Right lobe of liver (tissue), 6 donors: ENCODE measurements around the gene SLC7A9. TPM values are rescaled to one million over a fixed set of nuclear protein-coding genes. Genes with fewer than 3 reads are reported as not detected.
"Not testable (repeated sequence)": the region's sequence is repeated elsewhere in the genome, so short reads cannot be mapped to it uniquely, and the experiment has no call there.

Experiments
- ATAC-seq, 4 donors: fragments of 200-7000 bp; cut with Tn5 transposase; one replicate each; pipeline ENCODE4 v1.9.1; 2020; ENCODE audit warnings: mild to moderate bottlenecking in 4 of 4, moderate library complexity in 4 of 4
- DNase-seq, 3 donors: peaks; one replicate each; pipeline ENCODE4 v3.0.0-alpha.2; 2020
- H3K27ac ChIP-seq, 3 donors: fragments of 200-600 bp; one replicate each; pipeline ENCODE4 v1.8.0; 2022
- H3K27me3 ChIP-seq, 2 donors: fragments of 200-600 bp; one replicate each; pipeline ENCODE4 v1.8.0; 2022
- H3K36me3 ChIP-seq, 4 donors: fragments of 200-600 bp; sonication (generic) in 1 of 4; one replicate each; pipeline versions ENCODE4 v1.5.1 to v1.8.0; 2017 to 2022; ENCODE audit warnings: control low read depth in 1 of 4
- H3K4me1 ChIP-seq, 4 donors: fragments of 200-600 bp; sonication (generic) in 1 of 4; one replicate each; pipeline versions ENCODE4 v1.5.1 to v1.8.0; 2017 to 2022; ENCODE audit warnings: control low read depth in 1 of 4
- H3K4me3 ChIP-seq, 3 donors: fragments of 200-600 bp; one replicate each; pipeline ENCODE4 v1.8.0; 2022
- H3K9me3 ChIP-seq, 4 donors: fragments of 200-600 bp; sonication (generic) in 1 of 4; one replicate each; pipeline versions ENCODE4 v1.5.1 to v1.8.0; 2017 to 2022; ENCODE audit warnings: control low read depth in 1 of 4
- CTCF ChIP-seq, 4 donors: fragments of 200-600 bp in 3 of 4; fragments of 450-650 bp in 1 of 4; IDR thresholded peaks; one replicate each; pipeline versions ENCODE4 v1.5.1 to v1.8.0; 2016 to 2022; ENCODE audit warnings: antibody characterized with exemption in 4 of 4, mild to moderate bottlenecking in 2 of 4
- POLR2A ChIP-seq: fragments of 450-650 bp; IDR thresholded peaks from one replicate; pipeline ENCODE4 v1.6.1; 2017; ENCODE audit warnings: antibody characterized with exemption, mild to moderate bottlenecking
- WGBS: methylation state at CpG from one replicate; pipeline ENCODE4 v1.1.6; 2018; ENCODE audit warnings: low coverage, low lambda C conversion rate; ENCODE audit not compliant: insufficient coverage; ENCODE audit errors: missing lambda C conversion rate; 5-methylcytosine and 5-hydroxymethylcytosine counted together
- intact Hi-C, 2 donors: fragments of 100-400 bp; cut with DNase I; formaldehyde crosslinking; loops; one replicate each; pipeline versions ENCODE4 v1.11.2 to v1.14.1; 2022
- small RNA-seq, 2 experiments: library from RNA; depleted of rRNA; stranded (forward); fragments of <200 nt; gene quantifications; one replicate each; pipeline ENCODE3, GENCODE V24; 2016
- total RNA-seq, 6 experiments: library from RNA; depleted of rRNA in 2 of 6; stranded (reverse); fragments of >200 nt in 2 of 6; fragmentation: NEBNext Ultra II Directional in 3 of 6; extraction: Animal tissue kit (Norgen Biotek cat#: 25700) in 3 of 6; gene quantifications; one replicate each; pipeline versions ENCODE4 v1.1.0 to v1.2.4, GENCODE V29; 2016 to 2023
- donor health status: DM: no; HTN: yes; CAD: no.
- donor health status: DM: no; HTN: no; CAD: no.
- donor health status: DM: no; HTN: no; CAD: no.
- donor health status: DM: no; HTN: yes; CAD: no.
- donor health status: DM: no; HTN: yes; CAD: no.

Gene SLC7A9
- total RNA-seq, 6 experiments from 2014 or later, result 10.4 to 15.5 (median 13.5) TPM

- H3K9me3 ChIP-seq, result no peaks in the 10 kb centered on the region
- no peaks in the 10 kb centered on the region for H3K27me3 ChIP-seq
- H3K4me3 ChIP-seq, result no peak overlapping the region
- H3K36me3 ChIP-seq, result no peaks in the 10 kb centered on the region
- no peak for DNase-seq
- no peak overlapping the region for H3K27ac ChIP-seq
- intact Hi-C loops, result no loop called here
- no peak for ATAC-seq
- no peaks in the 10 kb centered on the region for H3K4me1 ChIP-seq
- WGBS, result 87% methylated on average over 10 of the region's 10 CpGs
- TF ChIP-seq CTCF (IDR thresholded peaks at IDR 0.05) (no peak), POLR2A (no peak)
Measured at GRCh38 chr19:32789429-32789828, 80.1 kb downstream of the SLC7A9 start.

- WGBS, result 89% methylated on average over 3 of the region's 5 CpGs
- H3K4me1 ChIP-seq, H3K9me3 ChIP-seq, ATAC-seq, H3K27me3 ChIP-seq, intact Hi-C loops, DNase-seq, H3K4me3 ChIP-seq, H3K27ac ChIP-seq, H3K36me3 ChIP-seq: not testable (repeated sequence)
Measured at GRCh38 chr19:32787895-32788294, 81.7 kb downstream of the SLC7A9 start.

- H3K4me3 ChIP-seq, H3K4me1 ChIP-seq, H3K36me3 ChIP-seq, H3K27ac ChIP-seq, intact Hi-C loops, H3K27me3 ChIP-seq, DNase-seq, H3K9me3 ChIP-seq, ATAC-seq: not testable (repeated sequence)
- WGBS, result 60% methylated on average over 1 of the region's 12 CpGs
Measured at GRCh38 chr19:32787161-32787813, 82.3 kb downstream of the SLC7A9 start.

GRCh38 chr19:32782089-32782488 is 87.5 kb downstream of the SLC7A9 start:
- DNase-seq, intact Hi-C loops: not testable (repeated sequence)
- 90% methylated on average over 1 of the region's 1 CpG for WGBS

GRCh38 chr19:32781280-32781679 is 88.3 kb downstream of the SLC7A9 start:
- no peak overlapping the region for H3K4me3 ChIP-seq
- intact Hi-C loops, result no loop called here
- no peaks in the 10 kb centered on the region for H3K4me1 ChIP-seq
- DNase-seq, result no peak
- TF ChIP-seq CTCF (IDR thresholded peaks at IDR 0.05) (no peak), POLR2A (no peak)
- H3K27ac ChIP-seq, result no peak overlapping the region
- WGBS, result 71% methylated on average over 2 of the region's 2 CpGs
- no peaks in the 10 kb centered on the region for H3K27me3 ChIP-seq
- ATAC-seq, result no peak
- H3K9me3 ChIP-seq, result no peaks in the 10 kb centered on the region
- H3K36me3 ChIP-seq, result no peaks in the 10 kb centered on the region

More at GRCh38 chr19:32782089-32782488, 87.5 kb downstream of the SLC7A9 start:
- not testable (repeated sequence) for H3K4me3 ChIP-seq, H3K9me3 ChIP-seq, H3K27me3 ChIP-seq, H3K27ac ChIP-seq, H3K4me1 ChIP-seq, H3K36me3 ChIP-seq, ATAC-seq

Small RNA genes within 50 kb of the gene (small RNA-seq; reads per million reads assigned to genes)
- 0 reads per million in 2 experiments for gene RN7SKP22

Other genes starting within 250 kb of the SLC7A9 start
- gene ANKRD27, start 194.6 kb downstream of the SLC7A9 start, total RNA-seq, result 10 to 100 TPM in 2 of 6 experiments, 1 to 10 TPM in 4; 7.6 to 12.5 (median 9.0) TPM
- gene RGS9BP, start 193.9 kb downstream of the SLC7A9 start, total RNA-seq, result under 1 TPM in 1 of 6 experiments, not detected in 5; 0.11 TPM
- gene NUDT19, start 177.9 kb downstream of the SLC7A9 start, total RNA-seq, result 10 to 100 TPM in 1 of 6 experiments, 1 to 10 TPM in 5; 4.1 to 11.8 (median 7.2) TPM
- under 1 TPM in 1 of 6 experiments, not detected in 5; 0.17 TPM for gene TDRD12, start 150.0 kb downstream of the SLC7A9 start, total RNA-seq
- 1 to 10 TPM; 2.9 to 5.7 (median 4.7) TPM for gene CEP89, start 102.2 kb upstream of the SLC7A9 start, total RNA-seq
- 1 to 10 TPM in 2 of 6 experiments, under 1 TPM in 3, not detected in 1; 0.51 to 1.7 (median 0.98) TPM for gene FAAP24, start 102.5 kb upstream of the SLC7A9 start, total RNA-seq
- gene RHPN2, start 195.1 kb upstream of the SLC7A9 start, total RNA-seq, result 10 to 100 TPM in 5 of 6 experiments, 1 to 10 TPM in 1; 8.7 to 18.1 (median 16.4) TPM
- gene GPATCH1, start 211.4 kb upstream of the SLC7A9 start, total RNA-seq, result 1 to 10 TPM; 2.5 to 3.9 (median 3.1) TPM